CD4-positive, CD25-positive, alpha-beta regulatory T cell (primary cell): ENCODE data around the gene SPRYD3. TPM values are rescaled to one million over a fixed set of nuclear protein-coding genes. Genes with fewer than 3 reads are reported as not detected.

Source experiments
- ATAC-seq, 2 donors: fragments of 150-1000 bp; cut with Tn5 transposase; one replicate each; pipeline ENCODE4 v1.10.0; 2021; ENCODE audit warnings: low read depth in 2 of 2, moderate number of reproducible peaks in 2 of 2, moderate library complexity in 1 of 2
- DNase-seq, 3 donors: peaks; one replicate each; pipeline versions ENCODE4 v3.0.0 to v3.0.0-alpha.2; 2012 to 2022; ENCODE audit warnings: mixed read lengths in 1 of 3
- H3K27ac ChIP-seq: one replicate; pipeline ENCODE4 v1.7.0; 2013; ENCODE audit warnings: mild to moderate bottlenecking, low read length; ENCODE audit not compliant: insufficient read depth, poor library complexity, severe bottlenecking
- H3K27me3 ChIP-seq: one replicate; pipeline ENCODE4 v1.7.0; 2013; ENCODE audit warnings: low read length; ENCODE audit not compliant: control insufficient read depth, insufficient read depth
- H3K36me3 ChIP-seq: one replicate; pipeline ENCODE4 v1.7.0; 2013; ENCODE audit warnings: mild to moderate bottlenecking, low read length, moderate library complexity; ENCODE audit not compliant: control insufficient read depth, insufficient read depth
- H3K4me1 ChIP-seq: 2 replicates; pipeline ENCODE4 v1.7.0; 2013; ENCODE audit warnings: mild to moderate bottlenecking, low read length; ENCODE audit not compliant: insufficient read depth, control insufficient read depth, poor library complexity, severe bottlenecking
- H3K4me3 ChIP-seq: one replicate; pipeline ENCODE4 v1.7.0; 2013; ENCODE audit warnings: low read depth, mild to moderate bottlenecking, low read length, moderate library complexity
- H3K9me3 ChIP-seq, 2 experiments: 1 replicate in 1 of 2; 2 replicates in 1 of 2; pipeline ENCODE4 v1.7.0; 2013; ENCODE audit warnings: low read length in 2 of 2, mild to moderate bottlenecking in 1 of 2, moderate library complexity in 1 of 2; ENCODE audit not compliant: control insufficient read depth in 2 of 2
- H3K27ac Mint-ChIP-seq, 3 donors: one replicate each; pipeline ENCODE4 v1.8.0; 2020 to 2022; ENCODE audit warnings: mild to moderate bottlenecking in 3 of 3, mixed read lengths in 3 of 3, moderate library complexity in 2 of 3
- H3K27me3 Mint-ChIP-seq: one replicate; pipeline ENCODE4 v1.8.0; 2022; ENCODE audit warnings: mild to moderate bottlenecking, mixed read lengths
- H3K36me3 Mint-ChIP-seq: one replicate; pipeline ENCODE4 v1.8.0; 2020; ENCODE audit warnings: mixed read lengths
- H3K4me1 Mint-ChIP-seq, 4 donors: one replicate each; pipeline ENCODE4 v1.8.0; 2020 to 2022; ENCODE audit warnings: mixed read lengths in 4 of 4, mild to moderate bottlenecking in 1 of 4
- H3K4me3 Mint-ChIP-seq, 4 donors: one replicate each; pipeline ENCODE4 v1.8.0; 2020 to 2022; ENCODE audit warnings: mild to moderate bottlenecking in 4 of 4, mixed read lengths in 4 of 4, moderate library complexity in 3 of 4
- H3K9me3 Mint-ChIP-seq, 7 donors: one replicate each; pipeline ENCODE4 v1.8.0; 2020 to 2022; ENCODE audit warnings: mixed read lengths in 7 of 7, mild to moderate bottlenecking in 3 of 7, moderate library complexity in 2 of 7
- polyA plus RNA-seq, 4 donors: library from polyadenylated mRNA; unstranded; fragments of 300-500 nt; fragmentation: Illumina TruSeq; gene quantifications; one replicate each; pipeline ENCODE4 v1.2.3, GENCODE V29; 2021
- total RNA-seq: library from RNA; stranded (reverse); gene quantifications from one replicate; pipeline ENCODE4 v1.2.3, GENCODE V29; 2022

Gene SPRYD3
- total and polyA plus RNA-seq, 5 donors from 2014 or later, result 25.9 to 59.2 (median 43.1) TPM

DNA sequence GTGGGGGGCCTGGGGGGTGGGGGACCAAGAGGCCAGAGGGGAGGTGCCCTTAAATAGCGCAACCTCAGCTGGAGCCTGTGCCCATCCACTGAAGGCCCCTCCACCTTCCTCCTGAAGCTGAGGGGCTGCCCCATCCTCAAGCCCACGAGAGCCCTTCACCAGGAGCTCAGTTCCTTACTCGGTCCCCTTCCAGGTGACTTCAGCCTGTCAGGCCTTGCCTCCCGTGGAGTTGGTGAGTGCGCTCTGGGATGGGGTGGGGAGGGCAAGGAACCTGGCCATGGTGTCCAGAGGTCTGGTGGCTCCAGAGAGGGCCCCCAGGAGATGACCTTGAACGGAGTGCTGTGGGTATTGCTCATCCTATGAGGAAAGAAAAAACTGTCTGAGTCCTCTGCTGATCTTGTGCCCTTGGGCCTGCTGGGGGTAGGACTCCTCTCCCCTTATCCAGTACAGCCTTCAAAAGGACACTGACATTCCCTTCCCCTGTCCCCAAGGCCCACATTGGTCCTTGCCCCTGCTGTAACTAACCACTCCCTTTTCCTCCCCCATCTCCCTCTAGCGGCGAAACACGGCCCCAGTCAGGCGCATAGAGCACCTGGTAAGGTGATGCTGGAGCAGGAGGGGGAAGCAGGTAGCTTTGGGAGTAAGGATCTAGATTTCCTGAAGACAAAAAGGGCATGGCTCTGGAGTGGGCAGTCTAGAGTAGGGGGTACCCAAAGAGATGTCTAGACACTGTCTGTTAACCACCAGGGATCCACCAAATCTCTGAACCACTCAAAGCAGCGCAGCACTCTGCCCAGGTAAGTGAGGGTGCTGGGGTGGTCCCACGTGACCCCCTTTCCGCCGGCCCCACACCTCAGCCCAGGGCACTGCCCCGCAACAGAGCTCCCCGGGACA is 25.7 kb downstream of the SPRYD3 start:
- ATAC-seq (peak; percentile 17 to 23), DNase-seq (peak; percentile 41 to 56 (median 52))
- H3K4me3 ChIP-seq, result peak overlapping the region; percentile 40
- Mint-ChIP-seq H3K4me3 (peak overlapping the region; percentile 88 to 95 (median 89)), H3K27ac (peak overlapping the region in 2 of 3 donors; percentile 95 to 96), H3K36me3 (no peaks in the 10 kb centered on the region), H3K9me3 (no peaks in the 10 kb centered on the region), H3K27me3 (peaks cover 4% of the 10 kb centered on the region), H3K4me1 (peaks cover 0 to 15% (median 7%) of the 10 kb centered on the region in 4 donors)
- peak overlapping the region; percentile 62 for H3K27ac ChIP-seq
- H3K9me3 ChIP-seq, result no peaks in the 10 kb centered on the region
- no peaks in the 10 kb centered on the region for H3K36me3 ChIP-seq
- peaks cover 17% of the 10 kb centered on the region for H3K4me1 ChIP-seq
- H3K27me3 ChIP-seq, result no peaks in the 10 kb centered on the region

DNA sequence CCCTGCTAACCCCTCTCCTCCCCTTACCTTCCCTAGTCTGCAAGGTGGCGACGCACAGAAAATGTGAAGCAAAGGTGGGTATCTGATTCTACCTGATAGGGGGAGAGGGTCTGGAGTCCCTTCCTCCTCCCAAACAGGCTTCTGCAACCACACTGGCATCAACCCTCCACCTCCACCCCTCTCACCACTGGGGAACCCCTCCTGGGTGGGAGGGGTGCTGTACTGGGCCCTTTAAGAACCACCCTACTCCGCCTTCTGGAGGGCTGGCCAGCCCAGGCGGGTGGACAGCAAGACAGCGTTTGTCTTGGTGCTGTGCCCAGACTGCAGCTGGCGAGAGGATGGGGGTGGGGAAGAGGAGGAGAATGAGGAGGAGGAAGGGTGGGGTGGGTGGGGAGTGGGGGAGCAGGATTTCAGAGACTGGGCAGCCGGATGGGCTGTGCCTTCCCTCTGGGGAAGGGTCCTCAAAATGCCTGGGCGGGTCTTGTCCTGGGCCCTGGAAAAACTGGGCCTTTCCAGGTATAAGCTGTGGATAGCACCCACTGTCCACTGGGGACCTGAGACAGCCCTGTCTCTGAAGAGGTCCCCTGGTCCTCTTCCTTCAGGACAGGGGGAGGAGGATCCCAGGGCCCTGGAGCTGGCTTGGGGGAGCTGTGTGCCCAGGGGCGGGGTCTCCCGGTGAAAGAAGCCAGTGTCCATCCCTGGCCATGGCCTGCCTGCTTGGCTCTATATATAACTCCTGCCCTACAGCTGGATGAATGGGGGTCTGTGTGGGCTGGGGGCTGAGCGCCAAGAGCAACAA is 26.6 kb downstream of the SPRYD3 start:
- Mint-ChIP-seq H3K4me1 (peaks cover 0 to 17% (median 7%) of the 10 kb centered on the region in 4 donors), H3K27ac (no peak overlapping the region), H3K36me3 (no peaks in the 10 kb centered on the region), H3K9me3 (no peaks in the 10 kb centered on the region), H3K27me3 (peaks cover 4% of the 10 kb centered on the region), H3K4me3 (peak overlapping the region in 1 of 4 donors; percentile 83)
- ATAC-seq (no peak), DNase-seq (no peak)
- H3K36me3 ChIP-seq, result no peaks in the 10 kb centered on the region
- H3K4me1 ChIP-seq, result peaks cover 20% of the 10 kb centered on the region
- H3K9me3 ChIP-seq, result no peaks in the 10 kb centered on the region
- no peak overlapping the region for H3K4me3 ChIP-seq
- no peak overlapping the region for H3K27ac ChIP-seq
- no peaks in the 10 kb centered on the region for H3K27me3 ChIP-seq

DNA sequence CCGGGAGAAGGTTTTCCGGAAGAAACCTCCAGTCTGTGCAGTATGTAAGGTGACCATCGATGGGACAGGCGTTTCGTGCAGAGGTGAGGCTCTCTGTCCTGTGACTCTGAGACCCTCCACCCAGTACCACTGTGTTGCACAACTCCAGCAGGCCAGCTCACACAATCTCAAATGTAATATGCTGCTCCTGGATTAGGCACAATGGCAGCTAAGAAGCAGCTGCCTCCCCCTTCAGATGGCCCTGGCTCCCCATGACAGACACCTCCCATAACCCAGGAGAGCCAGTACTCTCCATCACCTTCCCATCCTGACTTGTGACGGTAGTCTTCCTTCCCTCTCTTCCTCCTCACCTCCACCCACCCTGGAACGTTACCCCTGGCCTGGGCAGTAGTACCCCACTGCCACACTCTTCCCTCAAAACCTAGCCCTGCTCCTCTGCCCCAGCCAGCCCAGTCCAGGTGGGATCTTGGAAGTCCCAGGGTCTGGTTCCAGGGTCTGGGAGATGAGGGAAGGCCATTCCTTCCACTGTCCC is 27.2 kb downstream of the SPRYD3 start:
- Mint-ChIP-seq H3K9me3 (no peaks in the 10 kb centered on the region), H3K4me1 (peaks cover 0 to 17% (median 5%) of the 10 kb centered on the region in 4 donors), H3K27ac (no peak overlapping the region), H3K36me3 (no peaks in the 10 kb centered on the region), H3K4me3 (peak overlapping the region in 3 of 4 donors; percentile 15 to 90 (median 83)), H3K27me3 (peaks cover 4% of the 10 kb centered on the region)
- ATAC-seq, result no peak
- DNase-seq, result no peak
- no peaks in the 10 kb centered on the region for H3K36me3 ChIP-seq
- peaks cover 21% of the 10 kb centered on the region for H3K4me1 ChIP-seq
- H3K4me3 ChIP-seq, result no peak overlapping the region
- no peak overlapping the region for H3K27ac ChIP-seq
- no peaks in the 10 kb centered on the region for H3K27me3 ChIP-seq
- H3K9me3 ChIP-seq, result no peaks in the 10 kb centered on the region

DNA sequence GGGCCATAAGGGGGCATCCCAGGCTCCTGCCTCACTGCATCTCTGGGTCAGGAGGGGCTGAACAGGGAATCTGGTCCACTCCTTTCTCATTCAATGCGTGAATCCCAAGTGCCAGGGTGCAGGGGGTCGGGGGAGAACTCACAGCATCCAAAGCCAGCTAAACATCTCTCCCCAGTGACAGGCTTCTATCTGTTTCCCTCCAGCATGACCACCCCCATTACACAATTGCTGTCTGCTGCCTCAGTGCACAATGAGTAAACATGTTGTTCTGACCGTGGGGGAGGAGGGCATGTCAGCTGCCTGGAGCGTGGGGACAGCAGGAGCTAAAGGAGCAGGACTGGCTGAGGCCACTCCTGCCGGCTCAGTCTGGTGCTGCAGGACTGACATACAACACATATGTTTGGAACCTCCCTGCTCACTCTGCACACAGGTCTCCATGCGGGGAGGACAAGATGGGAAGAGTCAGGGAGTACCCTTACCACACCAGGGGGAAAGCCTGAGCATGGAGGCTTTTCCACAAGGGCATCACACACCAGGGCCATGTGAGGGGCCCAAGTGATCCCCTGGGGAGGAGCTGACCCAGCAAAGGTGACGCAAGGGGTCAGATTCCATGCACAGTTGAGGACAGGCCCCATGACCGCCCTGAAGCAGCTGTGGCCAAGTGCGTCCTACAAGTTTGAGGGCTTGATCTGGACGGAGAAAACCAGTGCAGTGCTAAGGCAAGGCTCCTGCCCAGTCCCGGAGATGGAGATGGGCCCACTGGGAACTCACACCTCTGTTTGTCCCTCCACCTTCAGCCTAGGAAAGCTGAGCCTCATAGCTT is 27.9 kb downstream of the SPRYD3 start:
- Mint-ChIP-seq H3K27ac (peak overlapping the region in 2 of 3 donors; percentile 27 to 84), H3K9me3 (no peaks in the 10 kb centered on the region), H3K4me1 (peaks cover 0 to 22% (median 6%) of the 10 kb centered on the region in 4 donors), H3K36me3 (no peaks in the 10 kb centered on the region), H3K27me3 (peaks cover 4% of the 10 kb centered on the region), H3K4me3 (peak overlapping the region in 3 of 4 donors; percentile 53 to 90 (median 56))
- Histone ChIP-seq H3K36me3 (no peaks in the 10 kb centered on the region), H3K27me3 (no peaks in the 10 kb centered on the region), H3K27ac (no peak overlapping the region), H3K4me3 (no peak overlapping the region), H3K4me1 (peaks cover 28% of the 10 kb centered on the region), H3K9me3 (no peaks in the 10 kb centered on the region)
- DNase-seq, result no peak
- ATAC-seq, result no peak

DNA sequence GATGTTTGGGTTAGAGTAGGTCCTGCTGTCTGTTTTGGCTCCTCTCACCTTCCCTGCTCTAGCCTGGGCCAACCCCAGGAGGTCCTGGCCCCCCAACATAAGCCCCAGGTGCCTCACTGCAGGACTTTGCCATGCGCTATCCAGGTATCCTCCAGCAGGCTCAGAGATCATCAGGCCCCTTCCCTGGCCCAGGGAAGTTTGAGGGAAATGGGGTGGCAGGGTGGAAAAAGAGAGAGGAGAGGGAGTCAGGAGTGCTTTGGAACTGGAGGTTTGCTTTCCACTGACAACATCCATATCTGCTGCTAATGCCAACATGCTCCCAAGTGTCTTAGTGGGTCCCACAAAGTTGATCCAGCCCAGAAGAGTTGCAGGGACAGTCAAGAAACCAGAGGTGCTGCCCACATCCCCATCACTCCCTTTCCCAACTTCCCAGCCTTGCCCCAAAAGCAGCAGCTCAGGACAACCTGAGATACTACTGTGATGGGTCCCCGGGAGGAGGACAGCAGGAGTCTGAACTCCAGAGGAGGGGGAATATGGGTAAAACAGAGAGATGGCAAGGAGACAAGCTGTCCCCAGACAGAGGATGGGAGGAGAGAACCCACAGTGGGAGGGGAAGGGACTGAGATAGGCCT is 28.6 kb downstream of the SPRYD3 start:
- Mint-ChIP-seq H3K27ac (peak overlapping the region in 2 of 3 donors; percentile 18 to 27), H3K9me3 (no peaks in the 10 kb centered on the region), H3K27me3 (peaks cover 2% of the 10 kb centered on the region), H3K4me1 (peaks cover 0 to 29% (median 6%) of the 10 kb centered on the region in 4 donors), H3K36me3 (no peaks in the 10 kb centered on the region), H3K4me3 (peak overlapping the region in 1 of 4 donors; percentile 90)
- Histone ChIP-seq H3K4me1 (peaks cover 31% of the 10 kb centered on the region), H3K36me3 (no peaks in the 10 kb centered on the region), H3K27ac (no peak overlapping the region), H3K9me3 (no peaks in the 10 kb centered on the region), H3K27me3 (no peaks in the 10 kb centered on the region), H3K4me3 (no peak overlapping the region)
- no peak for ATAC-seq
- DNase-seq, result no peak

DNA sequence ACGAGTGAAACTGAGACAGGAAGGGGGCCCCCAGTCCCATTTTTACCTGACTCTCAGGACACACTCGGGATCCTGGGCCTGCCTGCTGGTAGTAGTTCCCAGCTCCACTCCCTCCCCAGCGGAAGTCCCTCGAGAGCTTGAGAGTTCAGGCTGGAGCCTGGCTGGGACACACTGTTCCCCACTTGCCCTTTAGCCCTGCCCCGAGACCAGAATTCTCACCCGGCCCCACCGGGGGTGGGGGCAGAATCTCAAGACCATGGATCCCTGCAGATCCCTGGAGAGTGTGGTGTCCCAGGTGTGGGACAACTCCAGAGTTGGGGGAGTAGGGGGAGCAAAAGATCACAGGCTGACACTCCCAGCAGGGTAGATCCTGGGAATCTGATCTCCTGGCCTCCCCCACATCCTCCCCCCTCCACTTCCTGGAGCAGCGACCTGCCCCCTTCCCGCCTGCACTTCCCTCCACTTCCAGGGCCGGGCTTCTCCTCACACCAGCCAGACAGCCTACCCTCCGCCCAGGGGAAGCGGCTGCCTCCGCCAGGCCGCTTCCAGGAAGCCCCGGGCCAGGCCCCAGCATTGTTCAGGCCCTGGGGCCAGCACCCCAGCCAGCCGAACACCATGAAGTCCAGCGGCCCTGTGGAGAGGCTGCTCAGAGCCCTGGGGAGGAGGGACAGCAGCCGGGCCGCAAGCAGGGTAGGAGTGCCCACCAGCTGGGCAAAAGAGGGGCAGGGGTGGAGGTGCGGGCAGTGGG is 29.4 kb downstream of the SPRYD3 start, which contains the start of gene TNS2:
TNS2 (plus strand) TSS at position 495 of the 748 bp plus-strand sequence; CDS start at position 616, 121 bp downstream.
- H3K27me3 Mint-ChIP-seq, result no peaks in the 10 kb centered on the region
- no peaks in the 10 kb centered on the region for H3K36me3 Mint-ChIP-seq
- Histone ChIP-seq H3K4me3 (no peak within 1 kb of the TSS), H3K27ac (no peak within 1 kb of the TSS), H3K4me1 (peaks cover 30% of the 10 kb centered on the region), H3K36me3 (no peaks in the 10 kb centered on the region), H3K9me3 (no peaks in the 10 kb centered on the region), H3K27me3 (no peaks in the 10 kb centered on the region)
- H3K4me3 Mint-ChIP-seq, result peak within 1 kb of the TSS; percentile 33 to 90 (median 64)
- peak within 1 kb of the TSS; percentile 27 to 93 (median 69) for H3K27ac Mint-ChIP-seq
- DNase-seq (no peak), ATAC-seq (no peak)
- H3K9me3 Mint-ChIP-seq, result peaks cover 0 to 2% (median 0%) of the 10 kb centered on the region in 7 donors
- peaks cover 0 to 27% (median 9%) of the 10 kb centered on the region in 4 donors for H3K4me1 Mint-ChIP-seq
